ENCODE data around the gene PAMR1.
"Not testable (repeated sequence)": the region's sequence is repeated elsewhere in the genome, so short reads cannot be mapped to it uniquely, and the experiment has no call there.

PAMR1 gene

DNA sequence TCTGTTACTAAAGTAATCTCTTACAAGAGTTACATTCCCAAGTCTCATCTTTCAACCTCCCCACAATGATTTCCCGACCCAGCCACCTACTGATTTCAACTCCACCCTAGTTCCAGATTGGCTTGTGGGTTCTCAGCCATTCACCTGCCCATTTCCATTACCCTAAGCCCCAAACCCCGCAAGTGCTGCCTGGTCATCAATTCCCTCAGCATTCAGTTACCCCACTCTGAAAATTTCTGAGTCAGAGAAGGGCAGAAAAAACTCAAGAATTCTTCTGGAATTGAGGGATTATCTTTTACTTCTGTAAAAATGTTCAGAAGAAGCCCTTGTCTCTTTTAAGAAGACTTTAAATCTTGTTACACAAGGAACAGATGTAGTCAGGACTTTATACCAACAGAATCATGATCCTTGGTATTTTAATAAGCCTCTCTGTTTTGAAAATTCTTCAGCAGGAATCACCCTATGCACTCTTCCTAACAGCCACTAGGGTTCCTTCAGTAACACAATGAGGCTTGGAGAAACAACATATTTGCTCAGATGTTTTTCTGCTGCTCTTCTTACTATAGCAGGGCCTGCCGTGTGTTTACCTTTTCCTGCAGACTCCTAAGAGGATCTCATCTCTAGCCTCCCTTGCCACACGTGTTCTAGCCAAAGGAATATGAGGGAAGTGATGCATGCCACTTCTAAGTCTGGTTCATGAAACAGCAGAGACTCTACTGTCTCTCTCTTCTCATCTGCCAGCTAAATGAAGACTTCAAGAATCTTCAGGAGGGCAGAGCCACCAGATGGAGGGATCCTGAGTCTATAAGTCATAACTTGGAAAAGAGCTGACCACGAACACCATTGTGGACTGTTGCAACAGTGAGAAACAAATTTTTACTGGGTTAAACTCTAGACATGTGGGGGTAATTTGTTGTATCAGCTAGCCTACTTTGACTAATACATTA is 29.3 kb upstream of the PAMR1 start:
- no peaks in the 10 kb centered on the region for H3K9me3 ChIP-seq (ENCODE audit: control insufficient read depth, low read length)
- 58 to 59% methylated on average over 5 of the region's 5 CpGs for WGBS, 2 experiments
- no peaks in the 10 kb centered on the region for H3K27me3 ChIP-seq (ENCODE audit: control insufficient read depth, insufficient read depth, low read length, poor library complexity, severe bottlenecking)
- H3K36me3 ChIP-seq (ENCODE audit: control insufficient read depth, insufficient read depth, low read length), result no peaks in the 10 kb centered on the region
- peaks cover 14% of the 10 kb centered on the region for H3K4me1 ChIP-seq (ENCODE audit: control insufficient read depth, insufficient read depth, low read length)
- no peak overlapping the region for H3K4me3 ChIP-seq (ENCODE audit: insufficient read depth, low read depth, low read length)
- no peak overlapping the region for H3K27ac ChIP-seq (ENCODE audit: insufficient read depth, low read depth, low read length, poor library complexity, severe bottlenecking)

DNA sequence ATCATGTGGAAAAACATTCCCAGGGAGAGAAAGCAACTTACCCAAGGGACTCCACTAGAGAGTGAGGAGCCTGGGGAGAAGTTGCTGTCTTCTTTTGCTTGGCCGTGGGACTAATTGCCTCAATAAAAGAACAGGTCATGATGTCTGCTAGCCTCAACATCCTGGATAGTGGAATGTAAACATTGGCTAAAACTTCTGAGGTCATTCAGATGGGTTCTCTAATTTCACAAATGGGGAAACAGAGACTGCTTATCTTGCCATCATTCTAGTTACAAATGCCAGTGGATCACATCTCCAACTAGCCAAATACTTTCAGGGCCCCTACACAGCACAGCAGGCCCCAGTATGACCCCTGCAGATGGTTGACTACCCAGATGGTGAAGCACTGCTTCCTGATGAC is 28.4 kb upstream of the PAMR1 start:
- no peaks in the 10 kb centered on the region for H3K27me3 ChIP-seq (ENCODE audit: control insufficient read depth, insufficient read depth, low read length, poor library complexity, severe bottlenecking)
- H3K4me3 ChIP-seq (ENCODE audit: insufficient read depth, low read depth, low read length), result no peak overlapping the region
- no peaks in the 10 kb centered on the region for H3K36me3 ChIP-seq (ENCODE audit: control insufficient read depth, insufficient read depth, low read length)
- no peak overlapping the region for H3K27ac ChIP-seq (ENCODE audit: insufficient read depth, low read depth, low read length, poor library complexity, severe bottlenecking)
- WGBS, 2 experiments, result 86 to 92% methylated on average over 1 of the region's 1 CpG
- H3K4me1 ChIP-seq (ENCODE audit: control insufficient read depth, insufficient read depth, low read length), result peaks cover 23% of the 10 kb centered on the region
- H3K9me3 ChIP-seq (ENCODE audit: control insufficient read depth, low read length), result no peaks in the 10 kb centered on the region

DNA sequence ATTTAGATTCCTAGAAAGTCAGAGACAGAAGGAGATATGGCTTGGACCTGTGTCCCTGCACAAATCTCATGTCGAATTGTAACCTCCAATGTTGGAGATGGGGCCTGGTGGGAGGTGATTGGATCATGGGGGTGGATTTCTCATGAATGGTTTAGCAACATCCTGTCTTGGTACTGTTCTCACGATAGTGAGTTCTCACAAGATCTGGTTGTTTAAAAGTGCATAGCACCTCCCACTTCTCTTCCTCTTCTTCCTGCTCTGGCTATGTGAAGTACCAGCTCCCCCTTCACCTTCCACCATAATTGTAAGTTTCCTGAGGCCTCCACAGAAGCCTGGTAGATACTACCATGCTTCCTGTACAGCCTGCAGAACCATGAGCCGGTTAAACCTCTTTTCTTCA is 27.6 kb upstream of the PAMR1 start:
- WGBS, 2 experiments, result 96 to 98% methylated on average over 3 of the region's 3 CpGs

DNA sequence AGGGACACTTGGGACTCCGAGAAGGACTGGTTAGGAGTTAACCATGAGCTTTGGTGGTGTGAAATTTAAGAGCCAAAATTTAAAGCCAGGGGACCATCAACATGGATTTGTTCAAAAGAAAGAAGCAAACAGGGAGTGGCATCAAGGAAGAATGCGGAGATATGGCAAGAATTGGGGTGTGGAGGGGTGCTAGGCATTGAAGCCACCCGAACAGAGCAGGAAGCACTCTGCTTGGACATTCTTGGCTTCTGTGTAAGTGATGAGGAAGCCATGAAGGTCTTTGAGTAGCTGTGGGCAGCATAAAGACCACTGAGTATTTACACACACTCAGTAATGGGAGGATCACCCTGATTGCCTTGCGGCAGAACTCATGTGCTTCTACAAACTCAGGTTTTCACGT is 27.2 kb upstream of the PAMR1 start:
- no peak overlapping the region for H3K27ac ChIP-seq (ENCODE audit: insufficient read depth, low read depth, low read length, poor library complexity, severe bottlenecking)
- H3K9me3 ChIP-seq (ENCODE audit: control insufficient read depth, low read length), result no peaks in the 10 kb centered on the region
- 94 to 97% methylated on average over 5 of the region's 5 CpGs for WGBS, 2 experiments
- no peaks in the 10 kb centered on the region for H3K36me3 ChIP-seq (ENCODE audit: control insufficient read depth, insufficient read depth, low read length)
- H3K4me3 ChIP-seq (ENCODE audit: insufficient read depth, low read depth, low read length), result no peak overlapping the region
- peaks cover 30% of the 10 kb centered on the region for H3K4me1 ChIP-seq (ENCODE audit: control insufficient read depth, insufficient read depth, low read length)
- H3K27me3 ChIP-seq (ENCODE audit: control insufficient read depth, insufficient read depth, low read length, poor library complexity, severe bottlenecking), result no peaks in the 10 kb centered on the region

More for the DNA sequence above, 27.6 kb upstream of the PAMR1 start:
- H3K27ac ChIP-seq (ENCODE audit: insufficient read depth, low read depth, low read length, poor library complexity, severe bottlenecking), result no peak overlapping the region
- no peaks in the 10 kb centered on the region for H3K36me3 ChIP-seq (ENCODE audit: control insufficient read depth, insufficient read depth, low read length)
- no peaks in the 10 kb centered on the region for H3K27me3 ChIP-seq (ENCODE audit: control insufficient read depth, insufficient read depth, low read length, poor library complexity, severe bottlenecking)
- no peaks in the 10 kb centered on the region for H3K9me3 ChIP-seq (ENCODE audit: control insufficient read depth, low read length)
- H3K4me3 ChIP-seq (ENCODE audit: insufficient read depth, low read depth, low read length), result no peak overlapping the region
- peaks cover 29% of the 10 kb centered on the region for H3K4me1 ChIP-seq (ENCODE audit: control insufficient read depth, insufficient read depth, low read length)

DNA sequence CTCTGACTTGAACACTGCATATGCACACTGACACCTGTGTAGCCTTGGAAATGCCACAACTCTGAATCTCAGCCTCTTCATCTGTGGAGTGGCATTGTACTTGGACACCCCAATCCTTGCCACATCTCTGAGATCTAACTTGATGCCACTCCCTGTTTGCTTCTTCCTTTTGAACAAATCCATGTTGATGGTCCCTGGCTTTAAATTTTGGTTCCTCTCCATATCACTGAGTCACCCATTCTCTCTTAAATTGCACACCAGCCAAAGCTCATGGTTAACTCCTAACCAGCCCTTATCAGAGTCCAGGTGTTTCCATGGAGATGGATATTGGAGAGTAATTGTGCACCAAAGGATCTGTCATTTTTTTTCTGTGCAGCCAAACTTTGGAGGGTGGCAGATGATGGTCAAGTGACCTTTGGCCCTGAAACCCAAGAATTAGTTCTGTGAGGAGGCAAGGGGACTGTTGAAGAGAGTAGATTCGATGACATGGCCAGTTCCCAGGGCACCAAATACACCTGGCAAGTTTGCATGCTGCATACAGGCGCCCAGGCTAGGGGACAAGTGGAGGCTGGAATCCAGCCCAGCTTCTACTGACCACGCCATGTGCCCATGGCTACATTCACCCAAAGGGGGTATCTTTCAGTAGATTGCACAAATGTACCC is 25.1 kb upstream of the PAMR1 start:
- no peaks in the 10 kb centered on the region for H3K36me3 ChIP-seq (ENCODE audit: control insufficient read depth, insufficient read depth, low read length)
- peaks cover 49% of the 10 kb centered on the region for H3K4me1 ChIP-seq (ENCODE audit: control insufficient read depth, insufficient read depth, low read length)
- no peak overlapping the region for H3K27ac ChIP-seq (ENCODE audit: insufficient read depth, low read depth, low read length, poor library complexity, severe bottlenecking)
- no peaks in the 10 kb centered on the region for H3K9me3 ChIP-seq (ENCODE audit: control insufficient read depth, low read length)
- 96 to 98% methylated on average over 3 of the region's 3 CpGs for WGBS, 2 experiments
- no peak overlapping the region for H3K4me3 ChIP-seq (ENCODE audit: insufficient read depth, low read depth, low read length)
- no peaks in the 10 kb centered on the region for H3K27me3 ChIP-seq (ENCODE audit: control insufficient read depth, insufficient read depth, low read length, poor library complexity, severe bottlenecking)

DNA sequence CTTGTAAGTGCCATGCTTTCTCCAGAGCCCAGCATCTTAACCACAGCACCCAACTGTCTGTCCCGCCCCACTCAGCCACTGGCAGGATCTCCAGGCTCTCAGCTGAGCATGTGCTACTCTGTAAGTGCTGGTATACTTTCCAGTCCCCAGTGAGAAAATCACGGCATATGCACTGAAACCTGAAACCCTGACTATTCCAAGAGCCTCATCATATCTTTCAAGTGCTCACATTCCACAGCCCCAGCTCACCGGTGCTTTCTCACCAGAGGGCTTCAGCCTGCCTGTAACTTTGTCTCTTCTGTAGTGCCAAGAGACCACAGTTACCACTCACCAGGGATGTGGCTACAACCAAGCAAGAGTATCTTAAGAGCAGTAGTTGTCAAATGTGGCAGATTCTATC is 24.4 kb upstream of the PAMR1 start:
- WGBS, 2 experiments, result 44 to 52% methylated on average over 3 of the region's 3 CpGs
- Histone ChIP-seq H3K4me3 (ENCODE audit: insufficient read depth, low read depth, low read length) (no peak overlapping the region), H3K4me1 (ENCODE audit: control insufficient read depth, insufficient read depth, low read length) (peaks cover 49% of the 10 kb centered on the region)

DNA sequence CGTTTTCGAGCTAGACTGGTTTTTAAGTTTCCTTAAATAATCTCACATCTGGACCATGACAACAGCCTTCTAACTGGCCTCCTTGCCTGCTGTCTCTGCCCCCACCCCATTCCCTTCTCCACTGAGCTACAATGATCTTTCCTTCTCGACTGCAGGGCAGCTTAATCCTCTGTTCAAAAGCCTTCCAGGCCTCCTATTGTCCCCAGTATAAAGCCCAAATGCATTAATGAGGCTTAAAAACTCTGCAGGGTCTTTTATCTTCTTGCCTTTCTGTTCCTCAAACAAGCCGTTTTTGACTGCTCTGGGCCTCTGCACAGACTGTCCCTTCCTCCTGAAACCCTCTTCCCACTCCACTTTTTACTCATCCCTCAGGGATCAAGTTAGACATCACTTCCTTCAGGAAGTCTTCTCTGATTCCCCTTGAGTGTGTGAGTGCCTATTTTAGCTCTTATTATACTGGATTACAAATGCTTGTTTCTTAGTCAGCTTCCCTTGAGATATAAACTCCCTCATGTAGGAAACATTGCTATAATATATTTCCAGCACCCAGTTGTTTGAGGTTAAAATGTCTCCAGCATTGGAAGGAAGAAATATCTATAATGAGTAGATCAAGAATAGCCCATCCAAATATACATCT is 23.6 kb upstream of the PAMR1 start:
- no peaks in the 10 kb centered on the region for H3K27me3 ChIP-seq (ENCODE audit: control insufficient read depth, insufficient read depth, low read length, poor library complexity, severe bottlenecking)
- H3K4me1 ChIP-seq (ENCODE audit: control insufficient read depth, insufficient read depth, low read length), result peaks cover 47% of the 10 kb centered on the region
- no peak overlapping the region for H3K4me3 ChIP-seq (ENCODE audit: insufficient read depth, low read depth, low read length)
- no peaks in the 10 kb centered on the region for H3K36me3 ChIP-seq (ENCODE audit: control insufficient read depth, insufficient read depth, low read length)
- H3K9me3 ChIP-seq (ENCODE audit: control insufficient read depth, low read length), result no peaks in the 10 kb centered on the region
- WGBS, 2 experiments, result 0 to 1% methylated on average over 4 of the region's 4 CpGs
- H3K27ac ChIP-seq (ENCODE audit: insufficient read depth, low read depth, low read length, poor library complexity, severe bottlenecking), result peak overlapping the region; percentile 41

More for the DNA sequence above, 24.4 kb upstream of the PAMR1 start:
- Histone ChIP-seq H3K36me3 (ENCODE audit: control insufficient read depth, insufficient read depth, low read length) (no peaks in the 10 kb centered on the region), H3K27me3 (ENCODE audit: control insufficient read depth, insufficient read depth, low read length, poor library complexity, severe bottlenecking) (no peaks in the 10 kb centered on the region), H3K27ac (ENCODE audit: insufficient read depth, low read depth, low read length, poor library complexity, severe bottlenecking) (no peak overlapping the region), H3K9me3 (ENCODE audit: control insufficient read depth, low read length) (no peaks in the 10 kb centered on the region)

DNA sequence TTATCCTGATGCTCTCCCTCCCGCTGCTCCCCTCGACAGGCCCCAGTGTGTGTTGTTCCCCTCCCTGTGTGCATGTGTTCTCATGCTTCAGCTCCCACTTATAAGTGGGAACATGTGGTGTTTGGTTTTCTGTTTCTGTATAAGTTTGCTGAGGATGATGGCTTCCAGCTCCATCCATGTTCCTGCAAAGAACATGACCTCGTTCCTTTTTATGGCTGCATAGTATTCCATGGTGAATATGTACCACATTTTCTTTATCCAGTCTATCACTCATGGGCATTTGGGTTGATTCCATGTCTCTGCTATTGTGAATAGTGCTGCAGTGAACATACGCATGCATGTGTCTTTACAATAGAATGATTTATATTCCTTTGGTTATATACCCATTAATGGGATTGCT is 22.6 kb upstream of the PAMR1 start:
- H3K27me3 ChIP-seq (ENCODE audit: control insufficient read depth, insufficient read depth, low read length, poor library complexity, severe bottlenecking); H3K4me3 ChIP-seq (ENCODE audit: insufficient read depth, low read depth, low read length); H3K36me3 ChIP-seq (ENCODE audit: control insufficient read depth, insufficient read depth, low read length); H3K9me3 ChIP-seq (ENCODE audit: control insufficient read depth, low read length); H3K27ac ChIP-seq (ENCODE audit: insufficient read depth, low read depth, low read length, poor library complexity, severe bottlenecking): not testable (repeated sequence)
- 90% methylated on average over 3 to 4 of the region's 4 CpGs for WGBS, 2 experiments
- H3K4me1 ChIP-seq (ENCODE audit: control insufficient read depth, insufficient read depth, low read length), result peaks cover 51% of the 10 kb centered on the region

DNA sequence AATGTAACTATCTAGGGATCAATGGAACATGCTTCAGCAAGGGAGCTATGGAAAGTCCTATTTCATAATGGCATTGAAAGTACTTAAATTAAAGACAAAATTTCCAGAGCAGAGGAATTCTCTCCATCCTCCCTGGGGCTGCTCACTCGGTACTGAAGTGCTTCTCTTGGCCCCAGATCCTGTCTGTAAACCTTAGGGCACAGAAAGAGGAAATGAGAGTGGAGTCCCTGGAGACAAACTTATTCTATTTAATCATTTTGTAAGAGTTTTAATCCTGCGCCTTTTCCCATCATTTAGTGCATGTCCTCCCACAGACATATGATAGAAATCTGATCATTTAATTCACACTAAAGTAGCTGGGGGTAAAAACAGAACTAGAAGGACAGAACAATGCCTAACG is 20.9 kb upstream of the PAMR1 start:
- H3K4me3 ChIP-seq (ENCODE audit: insufficient read depth, low read depth, low read length), result no peak overlapping the region
- H3K36me3 ChIP-seq (ENCODE audit: control insufficient read depth, insufficient read depth, low read length), result no peaks in the 10 kb centered on the region
- peaks cover 64% of the 10 kb centered on the region for H3K4me1 ChIP-seq (ENCODE audit: control insufficient read depth, insufficient read depth, low read length)
- WGBS, 2 experiments, result 81 to 96% methylated on average over 2 to 3 of the region's 3 CpGs
- H3K9me3 ChIP-seq (ENCODE audit: control insufficient read depth, low read length), result no peaks in the 10 kb centered on the region
- H3K27me3 ChIP-seq (ENCODE audit: control insufficient read depth, insufficient read depth, low read length, poor library complexity, severe bottlenecking), result no peaks in the 10 kb centered on the region
- H3K27ac ChIP-seq (ENCODE audit: insufficient read depth, low read depth, low read length, poor library complexity, severe bottlenecking), result no peak overlapping the region

DNA sequence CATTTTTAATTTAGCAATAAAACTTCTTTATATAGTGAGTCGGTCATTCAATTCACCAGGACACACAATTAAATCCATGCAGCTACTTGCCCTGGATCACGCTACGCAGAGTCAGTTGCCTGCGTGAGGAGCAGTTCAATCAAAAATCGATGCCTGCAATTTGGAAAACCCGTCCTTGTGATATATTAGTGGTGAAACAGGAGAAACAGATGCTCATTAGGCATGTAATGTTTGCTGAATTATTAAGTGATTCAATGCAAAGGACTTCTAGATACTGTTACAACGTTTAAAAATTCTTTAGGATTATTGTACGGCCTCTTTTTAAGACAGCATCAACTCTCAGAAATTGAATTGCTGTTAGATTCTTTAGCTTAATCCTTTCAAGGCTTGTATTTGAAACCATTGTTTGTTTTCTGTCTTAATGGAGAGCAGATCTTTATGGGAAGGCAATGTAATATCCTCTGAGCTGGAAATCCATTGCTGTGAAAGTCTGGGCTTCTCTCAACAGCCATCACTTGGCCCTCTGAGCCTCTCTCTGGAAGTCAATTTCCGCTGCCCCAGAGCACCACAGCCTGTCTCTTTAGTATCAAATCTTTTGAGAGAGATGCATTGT is 20.1 kb upstream of the PAMR1 start:
- Histone ChIP-seq H3K27ac (ENCODE audit: insufficient read depth, low read depth, low read length, poor library complexity, severe bottlenecking) (no peak overlapping the region), H3K27me3 (ENCODE audit: control insufficient read depth, insufficient read depth, low read length, poor library complexity, severe bottlenecking) (no peaks in the 10 kb centered on the region), H3K36me3 (ENCODE audit: control insufficient read depth, insufficient read depth, low read length) (no peaks in the 10 kb centered on the region), H3K4me3 (ENCODE audit: insufficient read depth, low read depth, low read length) (no peak overlapping the region), H3K4me1 (ENCODE audit: control insufficient read depth, insufficient read depth, low read length) (peaks cover 63% of the 10 kb centered on the region), H3K9me3 (ENCODE audit: control insufficient read depth, low read length) (no peaks in the 10 kb centered on the region)
- 93% methylated on average over 8 to 9 of the region's 9 CpGs for WGBS, 2 experiments
